ENCODE data around the gene FCHSD1.

The FCHSD1 gene

DNA sequence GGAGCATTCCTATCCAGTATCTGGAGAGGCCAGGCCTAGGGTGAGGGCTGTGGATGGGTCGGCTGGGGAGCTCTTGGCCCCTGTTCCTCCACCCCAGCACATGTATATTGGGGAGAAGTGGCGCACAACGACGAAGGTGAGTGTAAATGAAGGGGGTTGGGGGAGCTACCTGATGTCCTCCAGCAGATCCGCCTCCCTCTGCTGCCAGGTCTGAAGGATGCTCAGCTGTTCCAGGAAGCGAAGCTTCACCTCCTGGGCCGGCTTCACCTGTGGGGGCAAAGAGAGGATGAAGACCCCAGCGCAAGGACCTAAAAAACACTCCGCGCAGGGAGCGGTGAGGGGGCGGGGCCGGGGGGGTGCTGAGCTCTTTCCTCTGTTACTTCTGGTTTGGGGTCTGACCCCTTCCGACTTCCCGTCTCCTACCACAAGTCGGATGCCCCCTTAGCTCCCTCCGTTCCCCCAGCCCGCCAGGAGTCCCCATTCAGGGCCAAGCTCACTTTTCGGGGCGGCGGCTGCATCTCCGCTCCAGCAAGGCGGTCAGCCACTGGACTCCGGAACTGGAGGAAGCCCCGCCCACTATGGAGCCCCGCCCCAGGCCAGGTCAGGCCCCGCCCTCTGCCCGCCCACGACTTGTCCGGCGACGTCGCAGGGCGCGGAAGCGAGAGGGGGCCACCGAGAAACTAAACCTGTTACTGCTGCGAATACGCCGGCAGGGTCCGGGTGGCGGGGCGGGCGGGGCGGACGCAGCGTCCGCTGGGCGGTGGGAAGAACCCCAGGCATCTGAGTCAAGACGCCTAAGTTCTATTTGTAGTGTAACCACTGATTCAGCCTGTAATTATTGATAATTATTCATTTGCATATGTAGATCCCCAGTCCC lies at the start of gene FCHSD1:
Gene FCHSD1, minus strand, starts transcription at position 568 of the 877 bp plus-strand sequence. Its CDS starts 50 bp downstream, at position 518.
- DNase-seq (ENCODE audit: low read depth): peak; percentile 80

DNA sequence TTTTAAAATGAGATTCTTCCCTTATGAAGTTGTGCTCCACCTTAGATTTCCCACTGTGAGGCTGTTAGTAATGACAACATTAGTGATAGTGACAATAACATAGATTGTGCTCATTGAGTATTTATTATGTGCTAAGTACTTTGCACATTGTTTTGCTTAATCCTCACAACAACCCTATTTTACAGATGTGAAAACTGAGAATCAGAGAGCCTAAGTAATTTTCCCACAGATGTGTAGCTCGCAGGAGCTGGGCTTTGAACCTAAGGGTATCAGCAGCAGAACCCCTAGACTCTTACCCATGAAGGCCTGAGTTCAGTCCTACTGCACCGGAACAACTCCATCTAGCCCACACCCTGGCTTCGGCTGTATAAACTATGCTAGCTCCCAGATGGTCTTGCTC lies 46.4 kb upstream of the FCHSD1 start:
- DNase-seq (ENCODE audit: low read depth): no peak

DNA sequence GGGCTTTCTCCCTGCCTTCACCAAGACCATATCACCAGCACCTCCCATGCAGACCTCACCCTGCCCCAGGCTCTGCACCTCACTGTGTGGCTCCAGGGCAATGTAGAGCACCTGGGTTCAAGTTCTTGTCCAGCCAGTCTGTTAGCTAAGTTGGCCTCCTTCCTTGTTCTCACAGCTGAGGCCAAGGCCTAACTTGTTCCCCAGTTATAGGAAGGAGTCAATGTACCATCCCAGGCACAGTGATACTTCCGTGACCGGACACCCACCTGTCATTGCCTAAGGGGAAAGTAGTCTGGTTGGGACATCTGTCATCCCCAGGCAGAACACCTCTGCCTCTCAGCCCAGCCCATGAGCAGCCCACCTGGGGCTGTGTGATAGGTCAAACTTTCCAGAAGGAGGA lies 45.2 kb upstream of the FCHSD1 start:
- no peak for DNase-seq (ENCODE audit: low read depth)

DNA sequence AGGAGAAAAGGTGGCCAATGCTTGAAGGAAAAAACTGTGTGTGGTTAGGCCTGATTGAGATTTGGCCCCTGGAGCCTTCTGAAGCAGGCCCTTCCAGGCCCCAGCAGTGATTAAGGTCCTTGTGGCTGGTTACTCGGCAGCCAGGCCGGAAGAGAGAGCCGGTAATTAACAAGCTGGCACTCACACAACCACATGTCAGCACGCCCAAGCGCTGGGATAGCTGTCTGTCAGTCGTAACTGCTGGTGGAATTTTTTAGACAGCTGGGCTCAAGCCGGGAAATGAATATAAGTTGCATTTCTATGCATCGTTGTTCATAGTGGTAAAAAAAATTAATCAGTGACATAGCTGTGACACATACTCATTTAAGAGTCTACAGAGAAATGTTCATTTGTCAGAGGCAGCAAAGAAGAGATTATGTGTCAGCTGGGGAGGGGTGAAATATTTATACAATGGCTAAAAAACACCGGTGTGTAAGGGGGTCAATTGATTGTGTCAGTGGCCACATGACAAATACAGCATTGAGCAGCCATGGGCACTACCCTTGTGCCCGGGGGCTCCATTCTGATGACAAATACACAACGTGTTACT lies 44.5 kb upstream of the FCHSD1 start:
- DNase-seq (ENCODE audit: low read depth): no peak

DNA sequence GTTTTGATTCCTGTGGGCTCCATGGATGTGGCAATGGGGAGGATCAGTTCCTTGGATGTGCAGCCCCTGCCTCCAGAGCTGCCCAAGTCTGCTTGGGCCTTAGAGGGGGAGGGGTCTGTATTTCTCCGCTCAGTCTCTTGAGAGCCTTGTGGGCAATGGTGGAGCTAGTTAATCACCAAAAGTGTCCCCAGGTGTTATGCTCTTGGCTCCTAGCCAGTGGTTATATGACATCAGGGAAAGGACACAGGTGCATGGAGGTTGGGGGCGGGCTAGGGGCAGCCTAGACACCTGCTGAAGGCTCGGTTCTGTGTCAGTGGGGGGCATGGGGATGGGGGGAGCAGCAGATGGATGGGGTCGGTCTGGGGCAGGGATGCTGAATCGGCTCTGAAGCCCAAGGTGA lies 43.3 kb upstream of the FCHSD1 start:
- no peak for DNase-seq (ENCODE audit: low read depth)

DNA sequence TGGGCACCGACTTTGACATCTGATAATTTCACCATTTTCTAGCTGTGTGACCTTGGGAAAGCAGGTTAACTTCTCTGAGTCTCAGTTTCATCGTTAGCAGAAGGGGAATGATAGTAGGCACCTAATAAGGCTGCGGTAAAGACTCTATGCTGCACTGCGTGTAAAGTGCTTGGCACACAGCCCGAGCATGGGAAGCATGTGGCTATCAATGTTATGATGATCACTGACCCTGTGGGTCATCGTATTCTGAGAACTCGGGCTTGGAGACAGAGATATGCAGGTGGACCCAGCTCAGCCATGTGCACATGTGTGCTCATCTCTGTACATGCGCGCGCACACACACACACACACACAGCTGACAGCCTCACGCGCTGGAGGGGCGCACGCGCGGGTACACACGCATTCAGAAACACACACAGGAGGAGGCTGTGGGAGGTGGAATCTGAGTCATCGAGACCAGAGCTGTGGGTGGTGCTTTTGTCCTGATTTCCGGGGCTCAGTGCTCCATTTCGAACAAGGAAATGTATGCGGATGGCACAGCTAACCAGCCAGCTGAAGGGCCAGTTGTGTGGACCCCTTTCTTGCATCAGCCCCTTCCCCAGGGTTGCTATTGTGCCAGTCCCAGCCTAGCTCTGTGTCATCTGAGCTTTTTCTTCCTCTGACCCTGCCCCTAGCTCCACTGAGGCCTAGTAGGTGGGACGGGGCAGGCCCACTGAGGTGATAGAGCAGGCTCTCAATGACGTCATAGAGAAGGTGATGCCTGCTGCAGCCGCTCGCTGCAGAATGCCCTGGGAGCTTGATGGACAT lies 41.9 kb upstream of the FCHSD1 start:
- DNase-seq (ENCODE audit: low read depth): peak; percentile 59

DNA sequence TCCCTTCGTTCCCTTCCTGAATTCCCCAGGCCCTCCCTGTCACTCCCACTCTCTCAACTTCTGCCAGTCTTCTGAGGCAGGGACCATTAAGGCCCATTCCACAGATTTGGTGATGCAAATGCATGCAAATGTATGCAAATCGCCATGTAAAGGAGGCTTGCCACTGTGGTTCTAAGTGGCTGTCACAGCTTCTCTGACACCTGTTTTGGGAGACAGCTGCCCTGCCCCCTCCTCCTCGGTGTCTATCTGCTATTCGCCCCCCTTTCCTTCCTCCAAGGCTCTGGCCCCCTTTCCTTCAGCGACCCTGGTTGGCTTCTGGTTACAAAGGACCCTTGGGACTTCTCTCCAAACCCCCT lies 41.3 kb upstream of the FCHSD1 start:
- DNase-seq (ENCODE audit: low read depth): no peak

DNA sequence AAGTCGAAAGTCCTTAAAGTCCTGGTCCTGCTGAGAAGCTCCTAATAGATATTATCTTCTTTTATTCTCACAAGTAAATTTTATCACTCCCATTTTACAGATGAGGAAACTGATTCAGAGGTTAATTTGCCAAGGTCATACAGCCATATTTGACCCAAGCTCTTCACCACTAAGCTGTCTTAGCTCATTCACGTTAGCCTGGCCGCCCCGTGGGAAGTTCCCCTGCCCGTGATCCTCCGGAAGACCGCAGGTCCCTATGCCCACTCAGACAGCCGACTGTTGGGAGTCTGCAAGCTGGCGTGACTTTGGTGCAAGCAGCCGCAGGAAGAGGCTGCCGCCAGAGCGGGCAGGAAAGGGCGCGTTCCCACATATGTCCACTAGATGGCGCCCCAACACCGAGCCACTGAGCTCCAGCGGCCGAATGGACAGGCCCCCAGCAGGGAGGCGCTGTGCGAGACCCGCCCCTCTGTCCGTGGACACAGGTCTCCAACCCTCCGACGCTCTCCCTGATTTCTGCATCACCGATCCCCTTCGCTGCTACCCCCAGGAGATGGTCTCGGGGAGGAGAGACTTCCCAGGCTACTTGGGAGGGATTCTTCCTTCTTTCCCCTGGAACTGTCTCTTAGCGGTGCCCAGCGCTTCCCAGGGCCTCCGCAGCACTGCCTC lies 40.8 kb upstream of the FCHSD1 start:
- DNase-seq (ENCODE audit: low read depth): peak; percentile 65

DNA sequence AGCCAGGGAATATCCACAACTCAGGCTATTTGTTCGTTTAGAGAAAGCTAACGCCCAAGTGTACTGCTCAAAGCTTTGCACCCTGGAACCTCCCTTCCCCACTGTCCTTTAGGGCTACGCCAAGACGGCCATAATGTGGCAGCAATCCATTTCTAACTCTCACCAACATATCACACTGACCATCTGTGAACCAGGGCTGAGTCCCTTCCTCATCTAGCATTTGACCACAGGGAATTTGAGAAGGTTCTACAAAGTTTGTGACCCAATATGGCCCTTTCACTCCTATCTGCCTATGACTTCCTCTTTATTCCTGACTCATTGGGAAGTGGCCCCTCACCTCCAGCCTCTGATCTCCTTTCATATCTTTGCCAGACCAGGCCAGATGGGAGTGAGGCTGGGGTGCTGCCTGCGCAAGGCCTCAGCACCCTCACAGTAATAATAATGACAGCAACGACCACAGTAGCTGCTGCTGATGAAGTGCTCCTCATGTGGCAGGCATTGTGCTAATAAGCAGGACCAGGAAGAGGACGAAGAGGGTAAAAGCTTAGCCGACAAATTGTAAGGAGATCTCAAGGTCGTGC lies 40.2 kb upstream of the FCHSD1 start:
- no peak for DNase-seq (ENCODE audit: low read depth)

DNA sequence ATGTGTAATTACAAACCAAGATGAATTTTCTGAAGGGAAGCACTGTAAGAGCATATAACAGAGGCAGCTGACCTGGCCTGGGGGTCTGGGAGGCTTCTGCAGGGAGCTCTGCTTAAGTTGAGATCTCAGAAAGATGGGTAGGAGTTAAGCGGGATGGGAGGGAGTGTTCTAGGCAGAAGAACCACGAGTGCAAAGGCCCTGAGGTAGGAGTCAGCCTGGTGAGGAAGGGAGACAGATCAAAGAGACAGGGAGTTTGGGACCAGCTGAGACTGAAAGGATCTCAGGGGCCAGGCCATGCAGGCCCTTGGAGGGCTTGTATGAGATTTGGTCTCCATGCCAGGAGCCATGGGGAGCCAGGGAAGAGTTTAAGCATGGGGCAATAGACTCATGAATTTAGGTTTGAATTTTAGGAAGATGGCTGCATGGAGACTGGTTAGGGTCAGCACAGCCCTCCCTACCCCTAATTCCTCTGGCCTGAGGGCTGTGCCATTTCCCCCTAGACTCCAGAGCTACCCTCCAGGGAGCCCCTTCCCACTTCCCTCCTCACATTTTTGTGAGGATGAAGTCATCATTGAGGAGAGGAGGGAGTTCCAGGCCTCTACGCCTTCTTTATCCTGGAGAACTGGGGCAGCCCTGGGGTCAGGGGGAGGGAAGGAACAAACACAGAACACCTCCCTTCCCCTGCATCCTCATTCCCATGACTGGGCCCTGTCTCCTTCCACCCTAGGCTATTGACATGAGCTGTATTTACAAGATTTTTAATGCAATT lies 35.6 kb upstream of the FCHSD1 start:
- no peak for DNase-seq (ENCODE audit: low read depth)

DNA sequence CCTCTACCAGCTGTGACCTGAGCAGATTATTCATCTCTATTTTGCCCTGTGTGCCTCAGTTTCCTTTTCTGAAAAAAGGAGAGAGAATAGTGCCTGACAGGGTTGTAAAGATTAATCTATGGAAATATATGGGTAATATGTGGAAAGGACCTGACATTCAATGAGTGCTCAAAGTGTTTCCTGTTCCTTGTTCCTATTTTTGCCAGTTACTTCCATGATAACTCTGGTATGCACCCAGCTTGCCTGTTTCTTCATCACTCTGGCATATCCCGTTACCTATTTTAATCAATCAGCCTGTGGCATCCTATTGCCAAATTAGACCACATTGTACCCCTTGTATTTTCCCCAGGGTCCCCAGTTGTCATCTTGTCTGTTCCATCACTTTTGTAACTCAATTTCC lies 34.4 kb upstream of the FCHSD1 start:
- DNase-seq (ENCODE audit: low read depth): no peak

DNA sequence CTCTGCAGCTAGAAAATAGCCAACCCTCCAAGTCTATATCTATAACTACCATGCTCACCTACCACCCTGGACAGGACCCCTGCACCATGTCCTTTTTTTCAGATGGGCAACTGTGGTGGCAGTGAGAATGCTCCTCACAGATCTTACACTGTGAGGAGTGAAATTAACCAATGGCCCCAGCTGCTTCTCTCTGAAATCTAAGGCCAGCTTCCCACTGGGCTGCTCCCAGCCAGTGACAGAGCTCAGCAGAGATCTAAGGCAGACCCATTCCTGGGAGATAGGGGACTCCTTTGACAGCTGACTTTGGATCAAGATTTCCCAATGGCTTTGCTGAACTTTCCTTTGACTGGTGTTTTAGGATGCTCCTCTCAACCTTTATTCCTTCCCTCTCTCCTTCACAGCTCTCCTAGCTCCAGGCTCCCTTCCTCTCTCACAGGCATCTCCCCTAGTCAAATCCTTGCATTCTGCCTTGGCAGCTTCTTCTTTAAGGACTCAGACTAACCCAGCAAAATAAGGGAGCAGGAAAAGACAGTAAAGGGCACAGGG lies 32.5 kb upstream of the FCHSD1 start:
- DNase-seq (ENCODE audit: low read depth): no peak

DNA sequence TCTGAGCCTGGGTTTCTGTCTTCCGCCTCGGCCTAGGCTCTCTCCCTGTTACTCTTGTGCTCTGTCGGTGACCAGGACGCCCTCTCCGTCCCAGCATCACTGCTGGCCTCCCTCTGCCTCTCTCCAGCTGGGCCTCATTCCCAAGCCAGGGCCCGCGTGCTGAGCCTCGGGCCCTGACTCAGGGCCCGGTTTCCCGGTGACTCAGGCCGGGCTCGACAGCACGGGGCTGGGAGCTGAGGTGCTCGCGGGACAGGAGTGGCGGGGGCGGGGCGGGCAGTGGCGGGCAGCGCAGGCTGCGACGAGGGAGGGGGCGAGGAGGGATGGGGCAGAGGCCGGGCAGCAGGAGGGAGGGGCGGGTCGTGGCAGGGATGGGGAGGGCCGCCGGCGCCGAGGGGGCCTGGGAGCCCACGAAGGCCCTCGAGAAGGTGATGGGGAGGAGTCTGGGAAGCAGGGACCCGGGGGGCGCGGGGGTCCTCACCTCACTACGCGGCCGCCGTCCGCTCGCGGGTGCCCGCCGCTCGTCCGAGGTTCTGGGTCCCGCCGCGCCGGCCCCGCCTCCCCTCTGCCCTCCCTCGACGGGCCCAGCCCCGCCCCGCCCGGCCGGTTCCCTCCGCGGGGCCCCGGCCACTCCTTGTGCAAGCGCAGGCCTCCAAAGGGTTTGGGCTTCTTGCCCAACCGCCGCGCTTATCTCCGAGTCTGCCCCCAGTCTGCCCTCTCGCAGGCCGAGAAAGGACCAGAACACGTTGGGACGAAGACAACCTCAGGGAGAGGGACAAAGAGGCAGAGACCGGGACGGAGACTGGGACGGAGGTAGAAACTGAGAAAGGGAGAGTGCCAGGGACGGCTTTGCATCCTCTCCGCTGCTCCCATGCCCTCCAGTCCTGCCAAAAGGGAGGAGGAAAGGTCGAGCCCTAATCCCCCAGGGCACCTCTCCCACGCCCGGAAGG lies 30.8 kb upstream of the FCHSD1 start, which contains the start of gene ARAP3:
Gene ARAP3, minus strand, starts transcription at position 536 of the 947 bp plus-strand sequence. CDS start 1,744 bp downstream, outside the sequence.
- peak; percentile 87 for DNase-seq (ENCODE audit: low read depth)

DNA sequence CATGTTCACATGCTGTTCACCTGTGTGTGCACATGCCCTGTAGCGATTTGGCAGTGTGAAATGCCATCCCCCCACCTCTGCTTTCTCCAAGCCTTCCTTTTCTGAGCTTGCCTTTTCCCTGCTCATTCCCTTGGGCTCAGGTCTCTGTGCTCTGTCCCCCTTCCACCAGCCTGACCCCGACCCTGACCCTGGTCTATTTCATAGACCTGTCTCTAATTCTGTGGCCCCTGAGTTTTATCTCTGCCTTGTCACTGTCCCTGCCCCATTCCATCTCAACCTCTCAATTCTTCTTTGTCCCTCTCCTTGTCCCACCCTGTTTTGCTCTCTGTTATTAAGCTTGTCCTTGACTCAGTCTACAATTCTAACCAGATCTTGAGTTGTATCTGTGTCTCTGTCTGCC lies 30.1 kb upstream of the FCHSD1 start:
- DNase-seq (ENCODE audit: low read depth): no peak

DNA sequence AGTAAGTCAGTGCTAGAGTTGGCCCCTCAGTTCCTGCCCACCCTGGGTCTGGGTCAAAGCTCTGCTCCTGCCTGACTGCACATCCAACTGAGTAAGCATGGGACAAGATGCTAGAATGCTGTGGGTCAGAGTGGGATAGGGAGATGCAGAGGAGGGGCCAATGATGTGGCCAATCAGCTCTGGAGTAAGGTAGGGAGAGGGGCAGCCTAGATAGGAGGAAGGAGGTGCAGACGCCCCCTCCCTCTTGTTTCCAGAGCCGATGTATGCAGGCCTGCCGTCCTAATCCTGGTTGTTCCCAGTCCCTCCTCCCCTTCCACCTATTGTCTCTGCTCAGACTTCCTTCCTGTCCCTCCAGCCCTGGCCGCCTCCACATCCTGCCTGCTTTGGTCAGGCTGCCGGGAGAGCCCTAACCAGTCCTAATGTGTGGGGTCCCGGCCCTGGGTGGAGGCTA lies 29.6 kb upstream of the FCHSD1 start:
- DNase-seq (ENCODE audit: low read depth): peak; percentile 38

DNA sequence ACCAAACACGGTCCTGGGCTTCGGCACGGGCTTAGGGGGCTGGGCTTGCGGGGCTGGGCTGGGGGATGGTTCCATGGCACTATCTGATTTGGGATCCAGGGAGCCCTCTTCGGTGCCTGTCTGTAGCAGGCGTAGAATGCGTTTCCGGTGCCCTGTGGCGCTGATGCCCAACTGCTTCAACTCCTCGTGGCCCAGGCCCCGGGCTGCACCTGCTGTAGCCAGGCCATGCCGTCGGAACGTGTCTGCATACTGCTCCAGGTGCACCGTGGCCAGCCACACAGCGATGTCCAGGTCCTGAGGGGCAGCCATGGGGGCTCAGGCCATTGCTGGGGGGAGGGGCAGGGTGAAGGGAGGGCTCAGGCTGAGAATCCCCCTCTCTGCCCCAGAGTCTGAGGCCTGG lies 29.0 kb upstream of the FCHSD1 start:
- DNase-seq (ENCODE audit: low read depth): no peak

DNA sequence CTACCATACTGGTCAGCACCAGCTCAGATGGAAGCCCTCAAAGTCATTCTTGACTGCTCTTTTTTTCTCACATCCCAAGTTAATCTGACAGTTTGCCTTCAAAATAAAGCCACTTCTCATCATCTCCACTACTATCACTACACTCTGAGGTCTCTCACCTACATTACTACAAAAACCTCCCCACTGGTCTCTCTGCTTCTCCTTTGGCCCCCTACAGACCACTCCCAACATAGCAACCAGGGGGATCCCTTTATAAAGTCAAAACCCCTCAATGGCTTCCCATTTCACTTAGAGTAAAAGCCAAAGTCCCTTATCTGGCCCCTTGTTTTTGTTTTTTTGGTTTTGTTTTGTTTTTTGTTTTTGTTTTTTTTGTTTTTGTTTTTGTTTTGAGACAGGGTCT lies 26.2 kb upstream of the FCHSD1 start:
- no peak for DNase-seq (ENCODE audit: low read depth)

DNA sequence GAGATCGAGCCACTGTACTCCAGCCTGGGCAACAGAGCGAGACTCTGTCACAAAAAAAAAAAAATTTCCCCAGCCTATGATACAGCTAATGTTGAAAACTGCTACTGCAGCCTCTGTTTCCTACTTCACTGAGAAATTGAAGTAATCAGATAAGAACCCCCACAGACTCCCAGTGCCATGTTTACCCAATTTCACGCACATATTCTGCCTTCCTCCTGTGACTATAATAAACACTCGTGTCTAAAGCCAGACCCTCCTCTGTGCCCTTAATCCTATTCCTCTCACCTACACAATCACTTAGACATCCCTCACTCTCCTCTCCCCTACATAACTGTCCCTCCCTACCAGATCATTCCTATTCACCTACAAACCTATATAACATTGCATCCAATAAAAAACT lies 24.5 kb upstream of the FCHSD1 start:
- DNase-seq (ENCODE audit: low read depth): no peak

DNA sequence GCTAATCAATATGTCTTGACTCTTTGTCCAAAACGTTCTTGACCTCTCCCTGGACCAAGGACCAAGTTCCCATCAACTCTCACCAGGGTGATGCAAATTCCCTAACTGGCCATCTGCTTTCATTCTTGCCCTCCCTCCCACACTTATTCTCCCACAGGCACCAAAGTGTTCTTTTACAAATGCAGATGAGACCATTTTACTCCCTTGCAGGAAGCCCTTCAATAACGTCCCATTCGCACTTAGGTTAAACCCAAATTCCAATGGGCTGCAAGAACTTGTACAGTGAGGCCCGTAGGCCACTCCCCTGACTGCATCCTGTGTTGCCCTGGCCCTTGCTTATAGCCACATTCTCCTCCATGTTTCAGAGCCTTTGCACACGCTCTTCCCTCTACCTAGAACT lies 23.5 kb upstream of the FCHSD1 start:
- no peak for DNase-seq (ENCODE audit: low read depth)
